ENCODE measurements around the gene RFT1. TPM values are rescaled to one million over a fixed set of nuclear protein-coding genes. Genes with fewer than 3 reads are reported as not detected.
A peak's percentile ranks its signal among the peaks of the same experiment; 100 is the strongest.

Gene RFT1
- total and polyA plus RNA-seq, 2 of the 13 experiments (the other 11 are each of a cell fraction or from before 2014, with no cell fraction given) = 23.2 to 37.0 TPM

DNA sequence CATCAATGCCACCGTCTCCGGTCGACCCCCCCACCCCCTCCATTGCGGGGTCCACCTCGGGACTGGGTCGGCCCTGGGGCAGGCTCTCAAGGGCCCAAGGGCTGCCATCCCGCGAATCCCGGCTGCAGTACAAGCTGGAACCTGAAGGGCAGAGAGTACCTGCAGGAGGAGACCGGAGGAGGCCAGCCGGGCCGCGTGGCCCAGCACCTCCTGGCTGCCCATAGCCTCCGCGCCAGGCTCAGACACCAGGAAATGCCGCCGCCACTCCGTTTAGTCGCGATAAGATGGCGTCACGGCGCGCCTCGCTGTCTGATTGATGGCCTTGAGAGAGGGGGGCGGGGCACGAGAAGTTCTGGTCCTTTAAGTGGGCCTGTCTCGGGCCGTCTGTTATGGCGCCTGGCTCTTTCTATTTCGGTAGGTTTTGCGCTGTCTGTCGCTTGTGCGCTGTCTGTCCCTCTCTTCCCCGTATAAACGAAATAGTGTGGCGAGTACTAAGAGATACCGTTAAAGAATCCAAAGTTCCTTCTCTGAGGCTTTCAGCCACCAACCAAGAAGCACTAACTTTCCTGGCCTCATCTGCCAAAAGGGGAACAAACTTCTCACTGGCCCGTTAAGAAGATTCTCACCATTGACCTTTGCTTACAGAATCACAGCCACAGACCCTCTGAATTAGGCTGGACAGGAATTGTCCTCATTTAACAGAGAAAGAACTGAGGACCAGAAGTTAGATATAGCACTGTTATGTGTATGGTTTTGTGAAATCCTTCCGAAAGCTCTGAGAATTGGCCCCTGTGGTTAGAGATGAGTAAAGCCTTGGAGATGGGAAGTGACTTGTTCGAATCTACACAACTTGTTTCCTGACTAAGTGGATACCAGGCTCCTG is at the start of gene RFT1 (continued):
- TF ChIP-seq KLF15 (CRISPR knock-in tag; IDR thresholded peaks at IDR 0.05; ENCODE audit: borderline replicate concordance) (no peak; the same call in 1 of the 2 replicates), ZNF17 (CRISPR knock-in tag; IDR thresholded peaks at IDR 0.05) (0 out of 2 replicates have a peak, but pooled peaks have one; percentile 80), ZNF343 (CRISPR knock-in tag; IDR thresholded peaks at IDR 0.05) (0 out of 2 replicates have a peak, but pooled peaks have one; percentile 47), ZNF251 (CRISPR knock-in tag; IDR thresholded peaks at IDR 0.05) (no peak), SP5 (CRISPR knock-in tag; IDR thresholded peaks at IDR 0.05; ENCODE audit: borderline replicate concordance, low read depth) (peak; percentile 82; the same call in 1 of the 2 replicates), TCF12 (IDR thresholded peaks at IDR 0.05) (no peak), TCF12 (CRISPR knock-in tag; IDR thresholded peaks at IDR 0.05) (peak; percentile 71; the same call in 1 of the 2 replicates), PRPF4 (IDR thresholded peaks at IDR 0.05; ENCODE audit: low read depth, low read length, poor library complexity, severe bottlenecking) (no peak), KAT8 (CRISPR knock-in tag; IDR thresholded peaks at IDR 0.05) (peak; percentile 98), RCOR2 (CRISPR knock-in tag; IDR thresholded peaks at IDR 0.05) (no peak), SMARCE1 (IDR thresholded peaks at IDR 0.05; ENCODE audit: borderline replicate concordance) (no peak), PHF20 (CRISPR knock-in tag; IDR thresholded peaks at IDR 0.05) (peak; percentile 98), CBFB (CRISPR knock-in tag; IDR thresholded peaks at IDR 0.05) (no peak), SPEN (CRISPR knock-in tag; IDR thresholded peaks at IDR 0.05; ENCODE audit: low read depth) (peak; percentile 85; the same call in 1 of the 2 replicates), RNF2 (conservative IDR thresholded peaks at IDR 0.05; ENCODE audit: low read depth) (no peak), ZNF451 (CRISPR knock-in tag; IDR thresholded peaks at IDR 0.05) (no peak), ZNF569 (CRISPR knock-in tag; IDR thresholded peaks at IDR 0.05; ENCODE audit: borderline replicate concordance) (no peak), FOSL1 (CRISPR knock-in tag; IDR thresholded peaks at IDR 0.05; ENCODE audit: borderline replicate concordance) (no peak), SIN3A (IDR thresholded peaks at IDR 0.05; ENCODE audit: borderline replicate concordance, low read depth, low read length) (peak; percentile 93), TCF7L2 (IDR thresholded peaks at IDR 0.05; ENCODE audit: low read depth, low read length) (no peak)
- TF ChIP-seq, protein P1, sequence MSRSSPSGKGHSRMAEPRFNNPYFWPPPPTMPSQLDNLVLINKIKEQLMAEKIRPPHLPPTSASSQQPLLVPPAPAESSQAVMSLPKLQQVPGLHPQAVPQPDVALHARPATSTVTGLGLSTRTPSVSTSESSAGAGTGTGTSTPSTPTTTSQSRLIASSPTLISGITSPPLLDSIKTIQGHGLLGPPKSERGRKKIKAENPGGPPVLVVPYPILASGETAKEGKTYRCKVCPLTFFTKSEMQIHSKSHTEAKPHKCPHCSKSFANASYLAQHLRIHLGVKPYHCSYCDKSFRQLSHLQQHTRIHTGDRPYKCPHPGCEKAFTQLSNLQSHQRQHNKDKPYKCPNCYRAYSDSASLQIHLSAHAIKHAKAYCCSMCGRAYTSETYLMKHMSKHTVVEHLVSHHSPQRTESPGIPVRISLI (CRISPR knock-in tag; IDR thresholded peaks at IDR 0.05; ENCODE audit: borderline replicate concordance) = peak; percentile 44; the same call in 1 of the 2 replicates
- TF ChIP-seq, protein P2, sequence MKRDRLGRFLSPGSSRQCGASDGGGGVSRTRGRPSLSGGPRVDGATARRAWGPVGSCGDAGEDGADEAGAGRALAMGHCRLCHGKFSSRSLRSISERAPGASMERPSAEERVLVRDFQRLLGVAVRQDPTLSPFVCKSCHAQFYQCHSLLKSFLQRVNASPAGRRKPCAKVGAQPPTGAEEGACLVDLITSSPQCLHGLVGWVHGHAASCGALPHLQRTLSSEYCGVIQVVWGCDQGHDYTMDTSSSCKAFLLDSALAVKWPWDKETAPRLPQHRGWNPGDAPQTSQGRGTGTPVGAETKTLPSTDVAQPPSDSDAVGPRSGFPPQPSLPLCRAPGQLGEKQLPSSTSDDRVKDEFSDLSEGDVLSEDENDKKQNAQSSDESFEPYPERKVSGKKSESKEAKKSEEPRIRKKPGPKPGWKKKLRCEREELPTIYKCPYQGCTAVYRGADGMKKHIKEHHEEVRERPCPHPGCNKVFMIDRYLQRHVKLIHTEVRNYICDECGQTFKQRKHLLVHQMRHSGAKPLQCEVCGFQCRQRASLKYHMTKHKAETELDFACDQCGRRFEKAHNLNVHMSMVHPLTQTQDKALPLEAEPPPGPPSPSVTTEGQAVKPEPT (CRISPR knock-in tag; IDR thresholded peaks at IDR 0.05; ENCODE audit: low read depth) = peak; percentile 66; the same call in 1 of the 2 replicates
- TF ChIP-seq, protein P3, sequence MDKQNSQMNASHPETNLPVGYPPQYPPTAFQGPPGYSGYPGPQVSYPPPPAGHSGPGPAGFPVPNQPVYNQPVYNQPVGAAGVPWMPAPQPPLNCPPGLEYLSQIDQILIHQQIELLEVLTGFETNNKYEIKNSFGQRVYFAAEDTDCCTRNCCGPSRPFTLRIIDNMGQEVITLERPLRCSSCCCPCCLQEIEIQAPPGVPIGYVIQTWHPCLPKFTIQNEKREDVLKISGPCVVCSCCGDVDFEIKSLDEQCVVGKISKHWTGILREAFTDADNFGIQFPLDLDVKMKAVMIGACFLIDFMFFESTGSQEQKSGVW (CRISPR knock-in tag; IDR thresholded peaks at IDR 0.05; ENCODE audit: borderline replicate concordance) = no peak
- TF ChIP-seq, protein P4, sequence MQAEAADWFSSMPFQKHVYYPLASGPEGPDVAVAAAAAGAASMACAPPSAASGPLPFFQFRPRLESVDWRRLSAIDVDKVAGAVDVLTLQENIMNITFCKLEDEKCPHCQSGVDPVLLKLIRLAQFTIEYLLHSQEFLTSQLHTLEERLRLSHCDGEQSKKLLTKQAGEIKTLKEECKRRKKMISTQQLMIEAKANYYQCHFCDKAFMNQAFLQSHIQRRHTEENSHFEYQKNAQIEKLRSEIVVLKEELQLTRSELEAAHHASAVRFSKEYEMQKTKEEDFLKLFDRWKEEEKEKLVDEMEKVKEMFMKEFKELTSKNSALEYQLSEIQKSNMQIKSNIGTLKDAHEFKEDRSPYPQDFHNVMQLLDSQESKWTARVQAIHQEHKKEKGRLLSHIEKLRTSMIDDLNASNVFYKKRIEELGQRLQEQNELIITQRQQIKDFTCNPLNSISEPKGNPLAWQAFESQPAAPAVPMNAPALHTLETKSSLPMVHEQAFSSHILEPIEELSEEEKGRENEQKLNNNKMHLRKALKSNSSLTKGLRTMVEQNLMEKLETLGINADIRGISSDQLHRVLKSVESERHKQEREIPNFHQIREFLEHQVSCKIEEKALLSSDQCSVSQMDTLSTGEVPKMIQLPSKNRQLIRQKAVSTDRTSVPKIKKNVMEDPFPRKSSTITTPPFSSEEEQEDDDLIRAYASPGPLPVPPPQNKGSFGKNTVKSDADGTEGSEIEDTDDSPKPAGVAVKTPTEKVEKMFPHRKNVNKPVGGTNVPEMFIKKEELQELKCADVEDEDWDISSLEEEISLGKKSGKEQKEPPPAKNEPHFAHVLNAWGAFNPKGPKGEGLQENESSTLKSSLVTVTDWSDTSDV (CRISPR knock-in tag; IDR thresholded peaks at IDR 0.05) = 0 out of 2 replicates have a peak, but pooled peaks have one; percentile 29
